Loucy (cell line): ENCODE measurements around the gene FRMD4A.

Experiments used
- H2AFZ ChIP-seq: fragments of 200-600 bp; sonication (generic); 2 replicates; pipeline ENCODE4 v1.6.0; 2016; ENCODE audit warnings: antibody characterized with exemption, mild to moderate bottlenecking, low read length, moderate library complexity
- H3F3A ChIP-seq: fragments of 200-600 bp; 2 replicates; pipeline ENCODE4 v1.6.0; 2016; ENCODE audit warnings: antibody characterized with exemption, low read depth, mild to moderate bottlenecking
- H3K27me3 ChIP-seq: fragments of 200-600 bp; sonication (generic); 2 replicates; pipeline ENCODE4 v1.6.1; 2014; ENCODE audit warnings: low read length, mild to moderate bottlenecking; ENCODE audit not compliant: insufficient read depth, poor library complexity, severe bottlenecking
- H3K36me3 ChIP-seq: fragments of 200-600 bp; sonication (generic); 2 replicates; pipeline ENCODE4 v1.6.1; 2016; ENCODE audit warnings: low read length; ENCODE audit not compliant: insufficient read depth
- H3K4me1 ChIP-seq: fragments of 200-600 bp; sonication (generic); 2 replicates; pipeline ENCODE4 v1.5.1; 2014; ENCODE audit warnings: low read length, mild to moderate bottlenecking; ENCODE audit not compliant: insufficient read depth, poor library complexity, severe bottlenecking
- H3K4me2 ChIP-seq: fragments of 200-600 bp; sonication (generic); 2 replicates; pipeline ENCODE4 v1.6.0; 2014; ENCODE audit warnings: antibody characterized with exemption, low read length, low read depth, mild to moderate bottlenecking; ENCODE audit not compliant: poor library complexity, severe bottlenecking
- H3K4me3 ChIP-seq: fragments of 200-600 bp; sonication (generic); 2 replicates; pipeline ENCODE4 v1.5.1; 2014; ENCODE audit warnings: low read length, mild to moderate bottlenecking, mixed read lengths; ENCODE audit not compliant: poor library complexity, severe bottlenecking
- H3K79me2 ChIP-seq: fragments of 200-600 bp; sonication (generic); 2 replicates; pipeline ENCODE4 v1.6.1; 2014; ENCODE audit warnings: low read length; ENCODE audit not compliant: insufficient read depth
- H3K9ac ChIP-seq: fragments of 200-600 bp; sonication (generic); 2 replicates; pipeline ENCODE4 v1.6.0; 2014; ENCODE audit warnings: mild to moderate bottlenecking, low read depth, low read length, moderate library complexity; ENCODE audit not compliant: poor library complexity, severe bottlenecking
- H3K9me2 ChIP-seq: fragments of 200-600 bp; sonication (generic); replicated peaks from 2 replicates; pipeline ENCODE4 v1.6.1; 2016; ENCODE audit warnings: low read depth, low read length, mixed read lengths
- H3K9me3 ChIP-seq: fragments of 200-600 bp; sonication (generic); 2 replicates; pipeline ENCODE4 v1.6.1; 2014; ENCODE audit warnings: mild to moderate bottlenecking, antibody characterized with exemption, low read length, low read depth; ENCODE audit not compliant: insufficient read depth
- H4K20me1 ChIP-seq: fragments of 200-600 bp; sonication (generic); 2 replicates; pipeline ENCODE4 v1.6.0; 2014; ENCODE audit warnings: antibody characterized with exemption, low read length, mild to moderate bottlenecking; ENCODE audit not compliant: insufficient read depth, poor library complexity, severe bottlenecking
- EZH2phosphoT487 ChIP-seq: fragments of 200-600 bp; IDR thresholded peaks from 2 replicates; pipeline ENCODE4 v1.6.1; 2018; ENCODE audit warnings: antibody characterized with exemption, mild to moderate bottlenecking, moderate library complexity, borderline replicate concordance
- TF ChIP-seq, protein P1 (sequence below): fragments of 200-600 bp; sonication (generic); conservative IDR thresholded peaks from 2 replicates; pipeline ENCODE4 v1.5.1; 2014; ENCODE audit warnings: mild to moderate bottlenecking, antibody characterized with exemption, low read length

FRMD4A gene

GRCh38 chr10:13873196-13873595 lies 457.5 kb downstream of the FRMD4A start:
- no peak overlapping the region for H3K9ac ChIP-seq
- H3K27me3 ChIP-seq = no peaks in the 10 kb centered on the region
- no peaks in the 10 kb centered on the region for H3F3A ChIP-seq
- no peaks in the 10 kb centered on the region for H4K20me1 ChIP-seq
- H3K9me2 ChIP-seq = no peaks in the 10 kb centered on the region
- no peak for TF ChIP-seq EZH2phosphoT487
- TF ChIP-seq, protein P1, sequence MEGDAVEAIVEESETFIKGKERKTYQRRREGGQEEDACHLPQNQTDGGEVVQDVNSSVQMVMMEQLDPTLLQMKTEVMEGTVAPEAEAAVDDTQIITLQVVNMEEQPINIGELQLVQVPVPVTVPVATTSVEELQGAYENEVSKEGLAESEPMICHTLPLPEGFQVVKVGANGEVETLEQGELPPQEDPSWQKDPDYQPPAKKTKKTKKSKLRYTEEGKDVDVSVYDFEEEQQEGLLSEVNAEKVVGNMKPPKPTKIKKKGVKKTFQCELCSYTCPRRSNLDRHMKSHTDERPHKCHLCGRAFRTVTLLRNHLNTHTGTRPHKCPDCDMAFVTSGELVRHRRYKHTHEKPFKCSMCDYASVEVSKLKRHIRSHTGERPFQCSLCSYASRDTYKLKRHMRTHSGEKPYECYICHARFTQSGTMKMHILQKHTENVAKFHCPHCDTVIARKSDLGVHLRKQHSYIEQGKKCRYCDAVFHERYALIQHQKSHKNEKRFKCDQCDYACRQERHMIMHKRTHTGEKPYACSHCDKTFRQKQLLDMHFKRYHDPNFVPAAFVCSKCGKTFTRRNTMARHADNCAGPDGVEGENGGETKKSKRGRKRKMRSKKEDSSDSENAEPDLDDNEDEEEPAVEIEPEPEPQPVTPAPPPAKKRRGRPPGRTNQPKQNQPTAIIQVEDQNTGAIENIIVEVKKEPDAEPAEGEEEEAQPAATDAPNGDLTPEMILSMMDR = no peak
- H3K4me3 ChIP-seq = no peak overlapping the region
- no peaks in the 10 kb centered on the region for H3K36me3 ChIP-seq
- H3K4me2 ChIP-seq = no peak overlapping the region
- no peaks in the 10 kb centered on the region for H3K4me1 ChIP-seq
- H3K79me2 ChIP-seq = no peaks in the 10 kb centered on the region
- no peak overlapping the region for H2AFZ ChIP-seq
- no peaks in the 10 kb centered on the region for H3K9me3 ChIP-seq

DNA sequence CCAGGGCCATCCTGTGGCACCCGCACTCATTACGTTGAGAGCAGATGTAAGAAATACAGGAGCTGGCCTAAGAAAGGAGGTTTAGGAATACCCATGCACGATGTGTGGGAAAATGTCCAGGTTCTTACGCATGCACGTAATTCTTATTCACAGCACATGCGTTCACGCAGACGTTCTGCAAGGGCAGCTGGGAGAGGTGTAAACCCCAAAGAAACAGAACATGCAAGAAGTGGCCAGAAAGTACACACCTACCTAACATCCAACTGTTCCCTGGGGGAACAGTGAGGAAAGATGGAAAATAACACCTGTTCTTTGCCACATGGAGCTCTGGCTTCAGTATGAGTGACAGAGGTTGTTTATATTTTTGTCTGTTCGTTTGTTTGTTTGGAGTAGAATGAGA lies 458.3 kb downstream of the FRMD4A start:
- no peaks in the 10 kb centered on the region for H3K79me2 ChIP-seq

DNA sequence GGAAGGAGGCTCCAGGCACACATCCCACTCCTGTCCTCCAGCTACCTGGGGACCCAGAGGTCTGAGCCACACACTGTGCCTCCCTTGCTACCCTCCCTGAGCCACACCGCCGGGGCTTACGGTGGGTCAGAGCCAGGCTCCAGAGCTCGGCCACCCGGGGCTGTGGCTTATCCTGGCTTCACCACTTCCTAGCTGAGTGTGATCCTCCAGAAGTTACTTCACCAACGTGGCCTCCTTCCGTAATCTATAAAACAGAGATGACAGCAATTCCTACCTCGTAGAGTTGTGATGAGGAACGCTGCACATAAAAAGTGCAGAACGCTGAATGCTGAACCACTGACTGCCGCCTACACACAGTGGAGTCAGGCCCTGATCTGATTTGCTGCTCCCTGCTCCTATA lies 458.9 kb downstream of the FRMD4A start:
- Histone ChIP-seq H3K27me3 (no peaks in the 10 kb centered on the region), H3K9me2 (no peaks in the 10 kb centered on the region), H3K4me2 (no peak overlapping the region), H4K20me1 (no peaks in the 10 kb centered on the region), H3K36me3 (no peaks in the 10 kb centered on the region), H3K9me3 (no peaks in the 10 kb centered on the region), H3K4me3 (no peak overlapping the region), H2AFZ (no peak overlapping the region), H3K9ac (no peak overlapping the region), H3F3A (no peaks in the 10 kb centered on the region), H3K79me2 (no peaks in the 10 kb centered on the region), H3K4me1 (no peaks in the 10 kb centered on the region)
- TF ChIP-seq, protein P1 = no peak
- no peak for TF ChIP-seq EZH2phosphoT487

More for the DNA sequence above, 458.3 kb downstream of the FRMD4A start:
- Histone ChIP-seq H3K4me1 (no peaks in the 10 kb centered on the region), H3K9ac (no peak overlapping the region), H3K9me3 (no peaks in the 10 kb centered on the region), H3K9me2 (no peaks in the 10 kb centered on the region), H3K27me3 (no peaks in the 10 kb centered on the region), H3K4me2 (no peak overlapping the region), H3K36me3 (no peaks in the 10 kb centered on the region), H3K4me3 (no peak overlapping the region), H3F3A (no peaks in the 10 kb centered on the region), H2AFZ (no peak overlapping the region), H4K20me1 (no peaks in the 10 kb centered on the region)
- no peak for TF ChIP-seq EZH2phosphoT487
- TF ChIP-seq, protein P1 = no peak
